Gastroesophageal sphincter (tissue), 4 donors: ENCODE measurements around the gene ERBB4. TPM values are rescaled to one million over a fixed set of nuclear protein-coding genes. Genes with fewer than 3 reads are reported as not detected.

Experiments used
- ATAC-seq: fragments of 150-250 bp; one replicate; pipeline ENCODE4 v1.9.1; 2016; ENCODE audit warnings: mild to moderate bottlenecking, moderate library complexity
- H3K27ac ChIP-seq, 4 donors: fragments of 200-600 bp; sonication (generic) in 3 of 4; 1 replicate in 3 of 4; 2 replicates in 1 of 4; pipeline ENCODE4 v1.5.1; 2016 to 2019
- H3K27me3 ChIP-seq: fragments of 200-600 bp; sonication (generic); one replicate; pipeline ENCODE4 v1.5.1; 2019
- H3K36me3 ChIP-seq, 2 donors: fragments of 200-600 bp; sonication (generic); one replicate each; pipeline ENCODE4 v1.5.1; 2019; ENCODE audit warnings: control low read depth in 1 of 2
- H3K4me1 ChIP-seq, 3 donors: fragments of 200-600 bp; sonication (generic); 1 replicate in 2 of 3; 2 replicates in 1 of 3; pipeline ENCODE4 v1.5.1; 2016 to 2019; ENCODE audit warnings: control low read depth in 2 of 3
- H3K4me3 ChIP-seq, 2 donors: fragments of 200-600 bp; sonication (generic); one replicate each; pipeline ENCODE4 v1.5.1; 2019; ENCODE audit warnings: mild to moderate bottlenecking in 1 of 2, moderate library complexity in 1 of 2
- H3K9me3 ChIP-seq, 3 donors: fragments of 200-600 bp; sonication (generic); one replicate each; pipeline ENCODE4 v1.5.1; 2017 to 2019; ENCODE audit warnings: control low read depth in 2 of 3
- CTCF ChIP-seq, 4 experiments: fragments of 200-600 bp in 2 of 4; fragments of 450-650 bp in 2 of 4; sonication (generic) in 1 of 4; IDR thresholded peaks; one replicate each; pipeline ENCODE4 v1.5.1; 2017 to 2019; ENCODE audit warnings: antibody characterized with exemption in 4 of 4, mild to moderate bottlenecking in 2 of 4, moderate library complexity in 2 of 4
- EP300 ChIP-seq: sonication (generic); formaldehyde crosslinking; IDR thresholded peaks from one replicate; pipeline ENCODE4 v1.6.1; 2017; ENCODE audit warnings: antibody characterized with exemption, mild to moderate bottlenecking
- POLR2A ChIP-seq, 2 donors: fragments of 450-650 bp; IDR thresholded peaks; one replicate each; pipeline ENCODE4 v1.6.1; 2017; ENCODE audit warnings: antibody characterized with exemption in 2 of 2, mild to moderate bottlenecking in 2 of 2, moderate library complexity in 1 of 2
- POLR2AphosphoS5 ChIP-seq: sonication (generic); formaldehyde crosslinking; IDR thresholded peaks from one replicate; pipeline ENCODE4 v1.6.1; 2017; ENCODE audit warnings: antibody characterized with exemption
- WGBS, 2 donors: methylation state at CpG; one replicate each; pipeline ENCODE4 v1.1.5; 2018; ENCODE audit warnings: low coverage in 1 of 2; 5-methylcytosine and 5-hydroxymethylcytosine counted together
- total RNA-seq, 4 donors: library from RNA; depleted of rRNA; stranded (reverse); fragments of >200 nt; gene quantifications; one replicate each; pipeline ENCODE4 v1.1.0, GENCODE V29; 2016

ERBB4 gene
- total RNA-seq, 4 donors from 2014 or later = 0.16 to 0.92 (median 0.50) TPM

GRCh38 chr2:211748339-211748738, 790.3 kb downstream of the ERBB4 start:
- H3K9me3 ChIP-seq = no peaks in the 10 kb centered on the region
- 88 to 100% methylated on average over 1 of the region's 1 CpG for WGBS, 2 donors
- no peak overlapping the region for H3K27ac ChIP-seq
- no peak overlapping the region for H3K4me3 ChIP-seq
- H3K27me3 ChIP-seq = no peaks in the 10 kb centered on the region
- no peaks in the 10 kb centered on the region for H3K4me1 ChIP-seq
- TF ChIP-seq CTCF (IDR thresholded peaks at IDR 0.05) = no peak
- no peak for TF ChIP-seq EP300
- no peak for TF ChIP-seq POLR2AphosphoS5
- TF ChIP-seq POLR2A (IDR thresholded peaks at IDR 0.05) = no peak
- H3K36me3 ChIP-seq = no peaks in the 10 kb centered on the region
- ATAC-seq = no peak

GRCh38 chr2:211745295-211746097, 793.1 kb downstream of the ERBB4 start:
- WGBS, 2 donors = 0 to 42% methylated on average over 1 to 4 of the region's 4 CpGs
- Histone ChIP-seq H3K27me3 (no peaks in the 10 kb centered on the region), H3K9me3 (no peaks in the 10 kb centered on the region), H3K4me1 (no peaks in the 10 kb centered on the region), H3K36me3 (no peaks in the 10 kb centered on the region), H3K27ac (no peak overlapping the region), H3K4me3 (no peak overlapping the region)
- TF ChIP-seq CTCF (IDR thresholded peaks at IDR 0.05) (peak; percentile 21 to 75 (median 52)), POLR2AphosphoS5 (no peak), EP300 (no peak)
- no peak for ATAC-seq

GRCh38 chr2:211744379-211744778, 794.2 kb downstream of the ERBB4 start:
- H3K9me3 ChIP-seq = no peaks in the 10 kb centered on the region
- WGBS, 2 donors = 56 to 77% methylated on average over 5 of the region's 5 CpGs
- H3K27ac ChIP-seq = no peak overlapping the region
- TF ChIP-seq EP300 = no peak
- no peak for TF ChIP-seq CTCF (IDR thresholded peaks at IDR 0.05)
- TF ChIP-seq POLR2AphosphoS5 = no peak
- TF ChIP-seq POLR2A (IDR thresholded peaks at IDR 0.05) = no peak
- no peaks in the 10 kb centered on the region for H3K36me3 ChIP-seq
- ATAC-seq = no peak
- H3K27me3 ChIP-seq = no peaks in the 10 kb centered on the region
- no peak overlapping the region for H3K4me3 ChIP-seq
- H3K4me1 ChIP-seq = no peaks in the 10 kb centered on the region

GRCh38 chr2:211741966-211742365, 796.6 kb downstream of the ERBB4 start:
- 68 to 79% methylated on average over 4 of the region's 4 CpGs for WGBS, 2 donors

More at GRCh38 chr2:211741966-211742365, 796.6 kb downstream of the ERBB4 start:
- H3K36me3 ChIP-seq = no peaks in the 10 kb centered on the region
- TF ChIP-seq EP300 (no peak), CTCF (IDR thresholded peaks at IDR 0.05) (no peak), POLR2AphosphoS5 (no peak), POLR2A (IDR thresholded peaks at IDR 0.05) (no peak)
- no peaks in the 10 kb centered on the region for H3K9me3 ChIP-seq
- no peak overlapping the region for H3K4me3 ChIP-seq
- H3K27ac ChIP-seq = no peak overlapping the region
- ATAC-seq = no peak
- no peaks in the 10 kb centered on the region for H3K4me1 ChIP-seq
- H3K27me3 ChIP-seq = no peaks in the 10 kb centered on the region
